ENCODE results near the gene ALK. TPM values are rescaled to one million over a fixed set of nuclear protein-coding genes. Genes with fewer than 3 reads are reported as not detected.

ALK gene
- total RNA-seq, 1 experiment from 2014 or later = not detected

GRCh38 chr2:29390136-29390535 is 531.2 kb downstream of the ALK start:
- Histone ChIP-seq H3K23ac (ENCODE audit: insufficient read length, low read depth, low read length) (no peak overlapping the region), H3K9me3 (ENCODE audit: control insufficient read depth, low read depth, low read length) (no peaks in the 10 kb centered on the region), H4K91ac (ENCODE audit: insufficient read length, low read depth, low read length) (no peak overlapping the region), H3K27me3 (ENCODE audit: insufficient read depth, low read length) (no peaks in the 10 kb centered on the region), H3K4me2 (ENCODE audit: insufficient read depth, insufficient read length, low read length) (no peak overlapping the region), H2BK20ac (ENCODE audit: low read depth, low read length, poor library complexity, severe bottlenecking) (no peak overlapping the region), H3K9ac (ENCODE audit: extremely low read depth, insufficient read length, low read length) (no peak overlapping the region), H3K14ac (ENCODE audit: insufficient read depth, low read length) (no peak overlapping the region), H2BK120ac (ENCODE audit: low read depth, low read length, poor library complexity, severe bottlenecking) (no peak overlapping the region), H2AFZ (ENCODE audit: low read length) (no peak overlapping the region), H4K8ac (replicated peaks; ENCODE audit: insufficient read length, low read depth, low read length) (no peak overlapping the region), H3K79me2 (ENCODE audit: insufficient read depth, low read length) (no peaks in the 10 kb centered on the region), H2BK5ac (ENCODE audit: insufficient read length, low read length) (no peak overlapping the region), H4K5ac (ENCODE audit: insufficient read length, low read depth, low read length) (no peak overlapping the region), H3K79me1 (ENCODE audit: insufficient read depth, low read depth, low read length, poor library complexity, severe bottlenecking) (no peaks in the 10 kb centered on the region), H3K18ac (ENCODE audit: insufficient read length, low read depth, low read length) (no peak overlapping the region), H3K4ac (ENCODE audit: low read depth, low read length) (no peak overlapping the region), H3K56ac (ENCODE audit: insufficient read length, low read depth, low read length) (no peak overlapping the region), H2BK12ac (ENCODE audit: insufficient read length, low read depth, low read length) (no peak overlapping the region), H3T11ph (ENCODE audit: low read length) (no peak overlapping the region), H3K23me2 (ENCODE audit: insufficient read length, low read depth, low read length, poor library complexity, severe bottlenecking) (no peaks in the 10 kb centered on the region), H2AK5ac (ENCODE audit: insufficient read length, low read length) (no peak overlapping the region), H3K27ac (ENCODE audit: insufficient read length, low read depth, low read length) (no peak overlapping the region), H4K20me1 (ENCODE audit: control insufficient read depth, insufficient read depth, insufficient read length) (no peaks in the 10 kb centered on the region), H2BK15ac (ENCODE audit: low read depth, low read length) (no peak overlapping the region), H3K4me1 (ENCODE audit: insufficient read depth, low read length) (peaks cover 2% of the 10 kb centered on the region; the same call in 1 of the 2 replicates)
- no peak for TF ChIP-seq CTCF (conservative IDR thresholded peaks at IDR 0.05)
- Mint-ChIP-seq H3K9me3 (no peaks in the 10 kb centered on the region), H3K27ac (no peak overlapping the region), H3K4me3 (no peak overlapping the region), H3K4me1 (peaks cover 8% of the 10 kb centered on the region in 2 experiments), H3K36me3 (ENCODE audit: insufficient read depth in 1 of 3, low read depth in 3 of 3) (no peaks in the 10 kb centered on the region; a peak in 1 of 7 replicates), H3K27me3 (ENCODE audit: low read depth) (no peaks in the 10 kb centered on the region)
- no CpG with 5 or more reads among the region's 7 CpGs for WGBS (ENCODE audit: extremely low coverage, insufficient read length, low lambda C conversion rate)
- DNase-seq = no peak
